Activated CD8-positive, alpha-beta T cell treated with anti-CD3 and anti-CD28 coated beads for 36 hours (primary cell): Measurements from ENCODE around the gene TTC28. TPM values are rescaled to one million over a fixed set of nuclear protein-coding genes. Genes with fewer than 3 reads are reported as not detected.

Source experiments
- ATAC-seq: fragments of 200-7000 bp; cut with Tn5 transposase; one replicate; pipeline ENCODE4 v1.10.0; 2021; ENCODE audit warnings: mild to moderate bottlenecking, moderate library complexity
- CTCF ChIA-PET: fragments of 350-600 bp; sonication (Branson Sonifier 250); formaldehyde crosslinking; loops from one replicate; lab custom pipeline; 2021; ENCODE audit warnings: antibody characterized with exemption; lab: Charles Lee
- POLR2A ChIA-PET: fragments of 350-600 bp; sonication (Branson Sonifier 250); formaldehyde crosslinking; loops from one replicate; lab custom pipeline; 2021; ENCODE audit warnings: antibody characterized with exemption; lab: Charles Lee
- DNase-seq: peaks from one replicate; pipeline ENCODE4 v3.0.0-alpha.2; 2020
- H3K27ac Mint-ChIP-seq: one replicate; pipeline ENCODE4 v1.8.0; 2021; ENCODE audit warnings: mild to moderate bottlenecking, mixed read lengths
- H3K27me3 Mint-ChIP-seq: one replicate; pipeline ENCODE4 v1.8.0; 2021; ENCODE audit warnings: mixed read lengths
- H3K36me3 Mint-ChIP-seq: one replicate; pipeline ENCODE4 v1.8.0; 2021; ENCODE audit warnings: low read depth, mixed read lengths
- H3K4me1 Mint-ChIP-seq: one replicate; pipeline ENCODE4 v1.8.0; 2021; ENCODE audit warnings: low read depth, mixed read lengths
- H3K4me3 Mint-ChIP-seq: one replicate; pipeline ENCODE4 v1.8.0; 2021; ENCODE audit warnings: mild to moderate bottlenecking, moderate library complexity, mixed read lengths
- H3K9me3 Mint-ChIP-seq: one replicate; pipeline ENCODE4 v1.8.0; 2021; ENCODE audit warnings: mixed read lengths
- CTCF ChIP-seq: fragments of 200-600 bp; IDR thresholded peaks from one replicate; pipeline ENCODE4 v1.8.0; 2022; ENCODE audit warnings: antibody characterized with exemption, mild to moderate bottlenecking
- intact Hi-C: fragments of 100-400 bp; cut with micrococcal nuclease; formaldehyde crosslinking; loops from one replicate; pipeline ENCODE4 v1.10.0; 2022
- total RNA-seq, 2 experiments: library from RNA; stranded (reverse); gene quantifications; one replicate each; pipeline ENCODE4 v1.2.3, GENCODE V29; 2021

The TTC28 gene
- total RNA-seq, 2 experiments from 2014 or later: 0.58 to 1.9 TPM

DNA sequence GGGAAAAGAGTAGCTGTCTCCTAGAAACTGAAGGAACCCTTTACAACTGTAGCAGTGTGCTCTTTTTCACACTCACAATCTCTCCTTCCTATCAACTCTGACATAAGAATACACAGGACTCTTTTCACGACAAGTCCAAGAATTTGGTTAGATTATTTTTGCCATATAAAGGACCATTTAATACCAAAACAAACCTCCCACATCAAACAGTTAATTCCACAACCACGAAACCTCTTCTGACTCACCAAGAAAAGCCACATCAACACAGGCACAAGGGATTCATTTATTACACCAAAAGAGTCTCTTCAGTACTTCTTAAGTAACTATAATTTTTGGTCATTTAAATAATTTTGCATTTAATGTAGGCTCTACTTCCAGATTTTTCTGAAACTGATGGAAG, 538.0 kb downstream of the TTC28 start:
- DNase-seq (no peak), ATAC-seq (no peak)
- Mint-ChIP-seq H3K4me3 (no peak overlapping the region), H3K27me3 (peaks cover 2% of the 10 kb centered on the region), H3K4me1 (no peaks in the 10 kb centered on the region), H3K36me3 (no peaks in the 10 kb centered on the region), H3K27ac (no peak overlapping the region), H3K9me3 (no peaks in the 10 kb centered on the region)
- POLR2A ChIA-PET: no interaction called here
- CTCF ChIA-PET: no interaction called here
- no peak for TF ChIP-seq CTCF
- intact Hi-C loops: no loop called here

- CTCF ChIA-PET: no interaction called here
- Mint-ChIP-seq H3K27ac (no peak overlapping the region), H3K36me3 (no peaks in the 10 kb centered on the region), H3K4me3 (no peak overlapping the region), H3K9me3 (no peaks in the 10 kb centered on the region), H3K4me1 (no peaks in the 10 kb centered on the region), H3K27me3 (peaks cover 2% of the 10 kb centered on the region)
- DNase-seq: no peak
- no peak for TF ChIP-seq CTCF
- intact Hi-C loops: no loop called here
- POLR2A ChIA-PET: interaction anchor here (1.4 kb wide), 1 partner anchor 11 kb away, joined by 3 read pairs; no protein-coding TSS in a partner anchor
- ATAC-seq: no peak
These were observed 539.7 kb downstream of the TTC28 start for GRCh38 chr22:28139961-28140360.

DNA sequence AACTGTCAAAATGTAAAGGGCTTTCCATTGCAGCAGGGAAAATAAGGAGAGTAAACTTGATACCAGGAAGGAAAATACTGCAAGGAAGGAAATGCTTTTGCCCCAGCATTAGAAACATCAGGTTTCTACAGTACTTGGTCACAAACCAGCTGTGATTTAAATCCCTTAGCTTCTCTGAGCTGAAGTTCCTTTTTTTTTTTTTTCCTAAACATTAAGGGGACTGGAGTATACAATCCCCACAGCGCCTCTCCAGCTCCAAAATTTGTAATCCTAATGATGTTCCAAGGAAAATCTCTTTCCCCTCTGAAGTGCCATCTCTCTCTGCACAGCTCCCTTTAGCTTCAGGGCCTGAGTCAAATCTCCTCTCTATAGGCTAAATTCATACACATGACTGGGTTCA, 540.1 kb downstream of the TTC28 start:
- H3K4me3 Mint-ChIP-seq: no peak overlapping the region
- no peak for TF ChIP-seq CTCF
- intact Hi-C loops: no loop called here
- DNase-seq (no peak), ATAC-seq (no peak)
- H3K27me3 Mint-ChIP-seq: peaks cover 2% of the 10 kb centered on the region
- no peaks in the 10 kb centered on the region for H3K9me3 Mint-ChIP-seq
- CTCF ChIA-PET: no interaction called here
- no peak overlapping the region for H3K27ac Mint-ChIP-seq
- no peaks in the 10 kb centered on the region for H3K36me3 Mint-ChIP-seq
- H3K4me1 Mint-ChIP-seq: no peaks in the 10 kb centered on the region
- POLR2A ChIA-PET: interaction anchor here (1.4 kb wide), 1 partner anchor 10 kb away, joined by 3 read pairs; no protein-coding TSS in a partner anchor

DNA sequence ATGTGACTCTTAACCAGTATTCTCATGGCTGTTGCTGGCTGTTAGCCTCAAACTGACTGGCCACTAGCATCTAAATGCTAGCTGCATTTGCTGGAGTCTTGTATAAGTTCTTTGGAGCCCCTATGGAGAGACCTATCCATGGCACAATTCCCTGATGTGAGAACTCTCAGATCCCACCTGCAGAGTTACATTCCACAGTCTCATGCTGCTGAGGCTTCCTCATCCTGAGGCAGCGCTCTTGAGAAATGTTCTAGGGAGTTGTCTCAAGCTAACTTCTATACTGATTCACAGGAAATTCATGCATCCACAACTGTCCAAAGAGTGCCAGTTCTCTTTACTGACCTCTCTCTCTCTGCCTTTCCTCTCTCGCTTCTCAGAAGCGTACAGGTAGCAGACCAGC, 542.6 kb downstream of the TTC28 start:
- Mint-ChIP-seq H3K4me1 (no peaks in the 10 kb centered on the region), H3K36me3 (no peaks in the 10 kb centered on the region), H3K4me3 (no peak overlapping the region), H3K9me3 (no peaks in the 10 kb centered on the region), H3K27me3 (peaks cover 2% of the 10 kb centered on the region), H3K27ac (no peak overlapping the region)
- intact Hi-C loops: no loop called here
- TF ChIP-seq CTCF: no peak
- DNase-seq: no peak
- ChIA-PET CTCF (interaction anchor here (1.3 kb wide), 1 partner anchor 10 kb away, joined by 3 read pairs; no protein-coding TSS in a partner anchor), POLR2A (interaction anchor here (0.8 kb wide), 1 partner anchor 13 kb away, joined by 4 read pairs; no protein-coding TSS in a partner anchor)
- no peak for ATAC-seq

- CTCF ChIA-PET: interaction anchor here (1.0 kb wide), 1 partner anchor 13 kb away, joined by 3 read pairs; no protein-coding TSS in a partner anchor
- ATAC-seq: no peak
- TF ChIP-seq CTCF: no peak
These were observed 547.2 kb downstream of the TTC28 start for GRCh38 chr22:28132466-28132865.

More at GRCh38 chr22:28132466-28132865, 547.2 kb downstream of the TTC28 start:
- H3K9me3 Mint-ChIP-seq: no peaks in the 10 kb centered on the region
- intact Hi-C loops: no loop called here
- no peaks in the 10 kb centered on the region for H3K4me1 Mint-ChIP-seq
- no peaks in the 10 kb centered on the region for H3K36me3 Mint-ChIP-seq
- no peak overlapping the region for H3K4me3 Mint-ChIP-seq
- no peak for DNase-seq
- POLR2A ChIA-PET: no interaction called here
- H3K27ac Mint-ChIP-seq: no peak overlapping the region
- peaks cover 3% of the 10 kb centered on the region for H3K27me3 Mint-ChIP-seq
